GM19238 (cell line): ENCODE data around the gene ACVR1B.
"Not testable (repeated sequence)": the region's sequence is repeated elsewhere in the genome, so short reads cannot be mapped to it uniquely, and the experiment has no call there.

Experiments
- DNase-seq: peaks from one replicate; pipeline ENCODE4 v3.0.0; 2011; ENCODE audit warnings: low spot score; ENCODE audit not compliant: insufficient read length

ACVR1B gene

DNA sequence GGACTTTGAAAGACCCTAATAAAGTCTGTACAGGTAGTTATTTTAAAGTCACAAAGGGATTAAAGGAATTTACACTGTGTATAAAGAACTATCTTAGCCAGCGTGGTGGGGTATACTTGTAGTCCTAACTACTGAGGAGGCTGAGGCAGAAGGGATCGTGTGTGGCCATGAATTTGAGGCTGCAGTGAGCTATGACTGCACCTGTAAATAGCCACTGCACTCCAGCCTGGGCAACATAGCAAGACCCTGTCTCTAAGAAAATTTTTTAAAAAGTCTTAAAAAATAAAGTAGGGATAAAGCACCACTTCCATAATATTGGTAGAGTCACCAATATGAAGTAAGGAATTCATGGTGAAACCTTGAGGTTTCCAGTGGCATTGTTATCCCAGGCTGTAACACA, 18.1 kb downstream of the ACVR1B start:
- no peak for DNase-seq

DNA sequence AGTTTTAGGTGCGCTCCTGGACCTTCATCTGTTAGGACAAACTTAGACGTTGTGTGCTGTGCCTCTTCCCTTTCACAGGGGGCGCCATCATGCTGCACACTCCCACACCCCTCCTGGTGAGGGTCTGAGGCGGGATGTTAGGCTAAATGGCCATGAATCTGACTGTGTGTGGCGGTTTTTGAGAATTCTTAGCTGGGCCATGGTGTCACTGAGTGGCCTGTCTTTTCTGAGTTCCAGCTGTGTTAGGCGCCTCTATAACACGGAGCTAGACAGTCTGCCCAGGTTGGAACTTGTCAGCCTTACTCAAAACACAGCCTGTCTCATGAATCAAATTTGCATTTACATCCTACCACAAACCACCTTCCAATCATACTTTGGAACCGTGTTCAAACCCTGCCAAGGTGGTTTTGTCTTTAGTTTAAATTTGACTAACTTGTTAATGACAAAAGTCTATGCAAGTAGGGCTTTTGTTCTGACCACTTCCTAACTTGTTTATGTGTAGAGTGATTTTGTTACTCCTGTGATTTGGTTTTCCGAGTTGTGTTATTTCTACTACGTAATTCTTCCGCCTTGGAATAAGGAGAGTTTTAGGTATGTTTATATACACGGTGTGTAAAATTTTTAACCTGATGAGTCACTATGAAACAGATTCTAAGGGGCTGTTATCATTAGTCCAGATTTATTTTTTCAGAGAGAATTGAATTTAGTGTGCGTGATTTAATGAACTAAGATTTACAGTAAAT, 19.6 kb downstream of the ACVR1B start:
- peak; percentile 57 for DNase-seq

DNA sequence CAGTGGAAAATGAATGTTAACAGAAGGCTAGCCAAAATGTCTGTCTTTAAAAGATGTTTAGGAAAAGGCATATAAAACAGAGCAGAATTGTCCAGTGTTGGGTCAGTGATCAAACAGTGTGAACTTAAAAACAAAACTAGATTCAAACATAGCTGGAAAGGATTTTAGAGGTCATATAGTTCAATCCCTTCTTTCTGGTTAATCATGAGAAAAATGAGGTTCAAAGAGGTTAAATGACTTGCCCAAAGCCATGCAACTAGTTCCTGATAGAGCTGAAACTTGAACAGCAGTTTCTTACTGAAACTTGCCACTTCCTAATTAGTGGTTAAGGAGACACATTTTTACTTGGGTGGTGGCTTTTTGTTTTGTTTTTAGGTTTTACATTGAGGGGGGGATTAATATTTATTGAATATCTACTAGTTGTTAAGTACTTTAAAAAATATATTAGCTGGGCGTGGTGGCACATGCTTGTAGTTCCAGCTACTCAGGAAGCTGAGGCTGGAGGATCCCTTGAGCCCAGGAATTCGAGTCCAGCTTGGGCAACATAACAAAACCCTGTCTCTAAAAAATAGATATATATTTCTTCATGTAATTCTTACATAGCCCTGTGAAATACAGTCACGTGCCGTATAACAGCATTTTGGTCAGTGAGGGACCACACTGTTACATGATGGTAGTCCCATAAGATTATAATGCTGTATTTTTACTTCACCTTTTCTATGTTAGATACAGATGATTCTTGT, 20.4 kb downstream of the ACVR1B start:
- DNase-seq = no peak

DNA sequence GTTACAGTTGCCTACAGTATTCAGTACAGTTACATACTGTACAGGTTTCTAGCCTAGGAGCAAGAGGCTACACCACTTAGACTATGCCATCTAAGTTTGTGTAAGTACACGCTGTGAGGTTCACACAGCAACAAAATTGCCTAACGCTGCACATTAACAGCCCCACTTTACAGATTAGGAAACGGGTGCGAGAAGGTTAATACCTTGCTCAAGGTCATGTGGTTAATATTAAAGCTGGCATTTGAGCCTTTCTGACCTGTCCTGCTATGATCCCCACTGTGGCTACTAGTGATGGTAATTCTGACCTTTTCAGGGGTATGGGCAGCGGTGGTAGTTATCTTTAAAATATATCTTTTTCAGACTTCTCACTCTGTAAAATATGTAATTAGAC, 20.9 kb downstream of the ACVR1B start:
- DNase-seq = no peak

DNA sequence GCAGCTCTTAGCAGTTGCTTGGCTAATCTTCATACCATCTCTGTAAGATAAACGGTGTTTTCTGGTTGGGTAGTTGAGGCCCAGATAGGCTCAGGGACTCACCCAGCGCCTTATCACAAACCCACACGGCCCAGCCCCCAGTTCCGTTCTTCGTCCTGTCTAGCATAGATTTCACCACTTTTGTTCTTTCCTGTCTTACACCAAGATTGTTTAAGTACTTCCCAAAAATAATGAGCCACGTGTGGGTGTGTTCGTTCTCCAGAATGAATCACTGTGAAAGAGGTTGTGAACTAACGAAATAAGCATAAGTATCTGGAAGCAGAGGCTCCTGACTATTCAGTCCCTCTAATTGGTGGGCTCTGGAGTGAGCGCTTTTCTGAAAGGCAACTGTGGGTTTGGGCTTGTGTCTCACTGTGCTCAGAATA, 21.4 kb downstream of the ACVR1B start:
- DNase-seq = no peak

DNA sequence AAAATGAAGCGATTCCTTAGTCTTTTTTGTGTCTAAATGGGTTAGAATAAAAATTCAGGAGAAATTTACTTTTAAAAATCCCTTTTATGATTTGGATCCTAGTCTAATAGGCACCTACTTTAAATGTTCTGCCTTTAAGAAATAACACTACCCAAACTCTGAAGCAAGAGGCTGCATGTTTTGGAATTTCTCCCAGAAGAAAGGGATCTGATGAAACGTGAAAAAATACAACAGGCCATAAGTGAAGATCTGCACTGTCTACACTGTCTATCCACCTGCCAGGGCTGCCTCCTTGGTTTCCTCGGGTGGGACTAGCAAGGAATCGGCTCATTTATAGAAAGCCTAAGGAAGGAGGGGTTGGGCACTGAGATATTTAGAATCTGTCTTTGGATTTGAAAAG, 22.1 kb downstream of the ACVR1B start:
- no peak for DNase-seq

DNA sequence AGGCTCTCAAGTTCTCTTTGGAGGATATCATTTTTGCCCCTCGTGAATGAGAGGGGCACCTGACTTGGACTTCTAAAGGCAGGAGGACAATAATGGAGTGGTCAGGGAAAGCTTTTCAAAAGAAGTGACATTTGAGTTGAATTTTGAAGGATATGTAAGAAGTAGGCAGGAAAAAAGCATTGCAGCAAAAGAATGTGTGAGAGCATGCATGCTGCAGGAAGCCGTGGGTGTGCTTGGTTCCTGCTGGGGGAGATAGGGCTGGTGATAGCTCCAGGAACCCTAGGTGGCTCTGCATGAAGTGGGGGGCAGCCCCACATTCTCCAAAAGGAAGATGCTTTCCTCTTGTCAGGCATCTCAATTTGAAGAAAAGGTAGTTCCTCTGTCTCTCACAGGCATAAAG, 23.1 kb downstream of the ACVR1B start:
- no peak for DNase-seq

DNA sequence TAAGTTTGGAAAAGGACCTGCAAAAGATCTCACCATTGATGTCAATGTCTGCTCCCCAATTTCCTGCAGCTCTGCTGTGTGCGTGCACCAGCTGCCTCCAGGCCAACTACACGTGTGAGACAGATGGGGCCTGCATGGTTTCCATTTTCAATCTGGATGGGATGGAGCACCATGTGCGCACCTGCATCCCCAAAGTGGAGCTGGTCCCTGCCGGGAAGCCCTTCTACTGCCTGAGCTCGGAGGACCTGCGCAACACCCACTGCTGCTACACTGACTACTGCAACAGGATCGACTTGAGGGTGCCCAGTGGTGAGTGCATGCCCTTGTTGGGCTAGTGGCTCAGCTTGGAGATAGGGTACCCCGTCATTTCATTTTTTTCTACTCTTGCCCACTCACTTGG, 23.7 kb downstream of the ACVR1B start:
- DNase-seq = no peak

DNA sequence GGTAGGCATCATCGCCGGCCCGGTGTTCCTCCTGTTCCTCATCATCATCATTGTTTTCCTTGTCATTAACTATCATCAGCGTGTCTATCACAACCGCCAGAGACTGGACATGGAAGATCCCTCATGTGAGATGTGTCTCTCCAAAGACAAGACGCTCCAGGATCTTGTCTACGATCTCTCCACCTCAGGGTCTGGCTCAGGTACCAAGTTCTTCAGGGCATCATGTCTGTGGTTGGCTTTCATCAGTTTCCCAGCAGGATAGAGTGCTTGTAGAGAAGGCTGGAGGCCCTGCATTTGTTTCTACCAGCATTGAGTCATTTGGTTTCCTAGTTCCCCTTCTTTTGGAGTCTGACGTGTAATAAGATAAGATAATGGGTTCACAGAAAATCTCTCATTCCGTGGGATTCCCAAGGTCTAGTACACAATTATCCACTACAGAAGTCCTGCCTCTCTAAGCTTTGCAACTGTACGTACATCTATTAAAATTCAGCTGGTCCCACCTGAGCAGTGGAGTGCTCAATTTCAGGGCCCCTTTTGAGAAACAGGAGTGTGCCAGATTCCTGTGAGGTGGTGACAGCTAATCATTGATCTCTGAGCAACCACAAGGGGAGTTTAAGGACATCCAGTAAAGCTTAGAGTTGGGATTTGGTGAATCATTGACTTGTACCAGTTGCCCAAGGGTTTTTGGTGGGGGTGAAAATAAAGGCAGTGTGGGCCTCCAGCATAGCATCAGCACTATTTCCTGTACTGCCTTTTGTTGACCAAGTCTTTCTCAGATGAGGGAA, 25.1 kb downstream of the ACVR1B start:
- DNase-seq = no peak

DNA sequence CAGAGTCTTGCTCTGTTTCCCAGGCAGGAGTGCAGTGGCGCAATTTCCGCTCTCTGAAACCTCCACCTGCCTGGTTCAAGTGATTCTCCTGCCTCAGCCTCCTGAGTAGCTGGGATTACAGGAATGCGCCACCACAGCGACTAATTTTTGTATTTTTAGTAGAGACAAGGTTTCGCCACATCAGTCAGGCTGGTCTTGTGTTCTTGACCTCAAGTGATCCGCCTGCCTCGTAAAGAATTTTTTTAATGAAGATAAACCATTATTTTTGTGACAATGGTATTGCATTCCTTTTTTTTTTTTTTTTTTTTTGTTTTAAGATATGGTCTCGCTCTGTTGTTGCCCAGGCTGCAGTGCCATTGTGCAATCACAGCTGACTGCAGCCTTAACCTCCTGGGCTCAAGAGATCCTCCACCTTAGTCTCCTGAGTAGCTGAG, 25.8 kb downstream of the ACVR1B start:
- no peak for DNase-seq

DNA sequence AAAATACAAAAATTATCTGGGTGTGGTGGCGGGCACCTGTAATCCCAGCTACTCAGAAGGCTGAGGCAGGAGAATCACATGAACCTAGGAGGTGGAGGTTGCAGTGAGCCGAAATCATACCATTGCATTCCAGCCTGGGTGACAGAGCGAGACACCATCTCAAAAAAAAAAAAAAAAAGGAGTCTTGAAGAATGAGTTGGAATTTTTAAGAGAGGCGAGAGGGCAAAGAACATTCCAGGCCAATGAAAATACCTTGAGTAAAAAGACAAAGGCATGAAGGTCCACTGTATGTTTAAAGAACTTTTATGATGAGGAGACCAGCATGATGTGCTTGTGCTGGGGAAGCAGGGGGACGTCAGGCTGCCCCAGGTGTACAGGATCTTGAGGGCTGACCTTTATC, 27.8 kb downstream of the ACVR1B start:
- not testable (repeated sequence) for DNase-seq

DNA sequence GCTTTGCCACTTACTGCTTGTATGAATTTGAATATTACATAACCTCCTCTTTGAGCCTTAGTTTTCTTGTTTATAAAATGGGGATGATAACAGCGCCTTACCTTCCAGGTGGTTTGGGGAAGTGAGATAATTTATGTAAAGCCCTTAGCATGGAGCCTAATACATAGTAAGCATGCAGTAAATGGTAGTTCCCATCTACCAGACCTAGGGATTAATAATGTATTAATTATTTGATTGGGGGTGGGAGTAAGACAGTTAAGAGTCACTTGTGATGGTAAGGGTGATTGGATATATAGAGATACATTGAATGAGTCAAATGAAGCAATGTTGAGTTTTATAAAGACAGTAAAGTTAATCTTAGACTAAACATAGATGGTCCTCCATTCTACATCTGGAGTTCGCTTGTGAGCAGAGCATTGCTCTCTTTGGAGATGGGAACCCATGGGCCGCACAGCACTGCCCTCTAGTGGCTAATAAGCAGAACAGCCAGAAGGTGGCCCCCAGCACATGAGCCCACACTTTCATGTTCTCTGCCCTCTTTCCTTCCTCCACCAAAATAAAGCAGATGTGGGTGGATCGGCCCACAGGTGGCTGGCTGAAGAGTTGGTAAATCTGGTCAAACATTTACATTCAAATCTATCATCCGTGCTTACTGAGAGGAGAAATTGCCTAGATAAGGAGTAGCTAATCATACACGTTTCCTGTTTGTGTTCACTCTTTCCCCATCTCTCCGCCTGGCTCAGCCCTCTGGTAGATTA, 28.7 kb downstream of the ACVR1B start:
- DNase-seq = peak; percentile 75

DNA sequence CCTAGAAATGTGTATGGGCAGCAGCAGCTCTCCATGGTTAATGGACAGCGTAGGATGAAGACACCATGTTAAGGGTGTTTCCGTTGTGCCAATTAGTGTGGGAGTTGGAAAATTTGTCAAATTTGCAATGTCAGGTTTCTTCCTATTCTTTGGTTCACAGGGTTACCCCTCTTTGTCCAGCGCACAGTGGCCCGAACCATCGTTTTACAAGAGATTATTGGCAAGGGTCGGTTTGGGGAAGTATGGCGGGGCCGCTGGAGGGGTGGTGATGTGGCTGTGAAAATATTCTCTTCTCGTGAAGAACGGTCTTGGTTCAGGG, 29.3 kb downstream of the ACVR1B start:
- no peak for DNase-seq

DNA sequence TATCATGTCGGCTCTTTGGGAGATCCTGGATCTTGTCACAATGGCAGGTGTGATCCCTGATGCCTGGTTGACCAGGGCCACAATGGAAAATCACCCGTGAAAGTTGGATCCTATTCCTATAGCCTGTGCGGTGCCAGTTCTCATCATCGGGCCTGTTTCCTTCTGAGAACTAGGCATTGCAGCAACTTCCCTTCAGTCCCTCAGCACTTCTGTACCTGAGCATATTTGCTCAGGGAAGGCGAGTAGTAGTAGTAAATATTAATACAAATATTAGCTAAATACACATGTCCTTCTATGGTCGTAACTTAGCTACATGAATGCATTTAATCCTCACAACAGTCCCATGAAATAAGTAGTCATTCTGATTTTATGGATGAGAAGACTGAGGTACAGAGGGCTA, 33.2 kb downstream of the ACVR1B start:
- DNase-seq = no peak

DNA sequence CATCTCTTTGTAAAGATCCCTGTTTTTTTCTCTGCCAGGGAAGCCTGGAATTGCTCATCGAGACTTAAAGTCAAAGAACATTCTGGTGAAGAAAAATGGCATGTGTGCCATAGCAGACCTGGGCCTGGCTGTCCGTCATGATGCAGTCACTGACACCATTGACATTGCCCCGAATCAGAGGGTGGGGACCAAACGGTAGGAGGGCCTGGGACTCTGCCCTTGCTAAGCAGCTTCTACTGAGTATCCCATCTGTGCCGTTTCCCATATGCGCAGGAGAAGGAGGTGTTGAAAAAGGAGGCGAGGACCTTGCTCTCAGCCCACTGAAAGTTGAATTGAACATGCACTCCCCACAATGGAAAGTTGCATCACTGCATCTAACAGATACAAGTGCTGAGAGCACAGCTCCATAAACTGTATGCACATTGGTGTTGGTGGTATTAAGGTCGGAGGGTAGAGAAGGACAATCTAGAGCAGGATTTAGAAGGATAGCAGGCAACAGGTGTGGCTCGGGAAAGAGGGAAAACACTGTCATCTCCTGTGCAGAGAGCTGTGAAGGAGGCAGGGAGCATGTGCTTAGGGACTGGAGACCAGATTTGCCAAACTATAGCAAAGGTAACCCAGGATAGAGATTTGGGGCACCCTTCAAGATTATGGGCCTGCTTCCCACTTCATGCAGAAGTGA, 33.8 kb downstream of the ACVR1B start:
- no peak for DNase-seq

DNA sequence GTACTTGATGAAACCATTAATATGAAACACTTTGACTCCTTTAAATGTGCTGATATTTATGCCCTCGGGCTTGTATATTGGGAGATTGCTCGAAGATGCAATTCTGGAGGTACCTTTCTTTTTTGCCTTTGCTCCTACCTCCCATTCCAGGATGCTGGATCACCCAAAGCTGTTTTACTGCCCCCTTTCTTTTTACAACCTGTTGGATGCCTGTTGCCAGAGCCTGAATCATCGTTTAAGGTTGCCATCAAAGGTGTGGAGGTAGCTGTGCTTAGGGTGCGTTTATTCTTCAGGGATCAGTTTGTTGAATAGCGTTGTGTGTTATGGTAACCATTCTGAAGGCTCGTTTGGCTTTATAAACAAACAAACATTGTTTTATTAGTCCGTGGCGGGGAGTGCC, 35.3 kb downstream of the ACVR1B start:
- no peak for DNase-seq

DNA sequence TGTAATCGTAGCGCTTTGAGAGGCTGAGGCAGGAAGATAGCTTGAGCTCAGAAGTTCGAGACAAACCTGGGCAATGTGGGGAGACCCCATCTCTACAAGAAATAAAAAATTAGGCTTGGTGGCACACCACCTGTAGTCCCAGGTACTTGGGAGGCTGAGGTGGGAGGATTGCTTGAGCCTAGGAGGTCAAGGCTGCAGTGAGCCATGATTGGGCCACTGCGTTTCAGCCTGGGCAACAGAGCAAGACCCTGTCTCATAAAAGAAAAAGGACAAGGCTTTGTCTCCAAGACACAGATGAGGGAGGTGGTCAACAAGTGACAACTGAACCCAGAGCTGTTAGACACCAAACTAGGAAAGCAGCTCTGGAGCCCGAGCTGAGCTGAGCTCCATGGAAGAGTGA, 40.7 kb downstream of the ACVR1B start:
- no peak for DNase-seq

DNA sequence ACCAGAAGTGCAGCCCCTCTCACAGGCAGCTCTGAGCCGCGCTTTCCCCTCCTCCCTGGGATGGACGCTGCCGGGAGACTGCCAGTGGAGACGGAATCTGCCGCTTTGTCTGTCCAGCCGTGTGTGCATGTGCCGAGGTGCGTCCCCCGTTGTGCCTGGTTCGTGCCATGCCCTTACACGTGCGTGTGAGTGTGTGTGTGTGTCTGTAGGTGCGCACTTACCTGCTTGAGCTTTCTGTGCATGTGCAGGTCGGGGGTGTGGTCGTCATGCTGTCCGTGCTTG, 43.0 kb downstream of the ACVR1B start:
- DNase-seq = no peak

DNA sequence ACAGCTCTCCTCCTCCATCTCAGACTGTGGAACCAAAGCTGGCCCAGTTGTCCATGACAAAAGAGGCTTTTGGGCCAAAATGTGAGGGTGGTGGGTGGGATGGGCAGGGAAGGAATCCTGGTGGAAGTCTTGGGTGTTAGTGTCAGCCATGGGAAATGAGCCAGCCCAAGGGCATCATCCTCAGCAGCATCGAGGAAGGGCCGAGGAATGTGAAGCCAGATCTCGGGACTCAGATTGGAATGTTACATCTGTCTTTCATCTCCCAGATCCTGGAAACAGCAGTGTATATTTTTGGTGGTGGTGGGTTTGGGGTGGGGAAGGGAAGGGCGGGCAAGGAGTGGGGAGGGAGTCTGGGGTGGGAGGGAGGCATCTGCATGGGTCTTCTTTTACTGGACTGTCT, 43.5 kb downstream of the ACVR1B start:
- no peak for DNase-seq

DNA sequence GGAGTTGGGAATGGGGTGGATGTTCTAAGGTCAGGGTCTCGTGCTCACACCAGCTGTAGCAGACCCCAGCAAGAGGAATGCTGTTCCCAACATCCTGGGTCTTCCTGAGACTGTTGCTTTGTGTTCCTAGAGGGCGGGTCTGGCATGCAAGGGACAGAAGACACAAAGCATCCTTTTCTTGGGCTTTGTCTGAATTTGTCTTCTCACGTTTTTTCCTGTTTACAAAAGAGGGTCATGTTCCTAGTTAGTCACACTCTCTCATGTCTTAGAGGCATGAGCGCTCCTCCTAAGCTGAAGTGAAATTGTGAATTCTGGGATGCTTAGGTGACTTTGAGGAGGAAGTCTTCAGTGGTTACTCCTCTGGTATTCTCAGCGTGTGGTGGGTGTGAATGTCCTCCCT, 45.6 kb downstream of the ACVR1B start:
- no peak for DNase-seq

DNA sequence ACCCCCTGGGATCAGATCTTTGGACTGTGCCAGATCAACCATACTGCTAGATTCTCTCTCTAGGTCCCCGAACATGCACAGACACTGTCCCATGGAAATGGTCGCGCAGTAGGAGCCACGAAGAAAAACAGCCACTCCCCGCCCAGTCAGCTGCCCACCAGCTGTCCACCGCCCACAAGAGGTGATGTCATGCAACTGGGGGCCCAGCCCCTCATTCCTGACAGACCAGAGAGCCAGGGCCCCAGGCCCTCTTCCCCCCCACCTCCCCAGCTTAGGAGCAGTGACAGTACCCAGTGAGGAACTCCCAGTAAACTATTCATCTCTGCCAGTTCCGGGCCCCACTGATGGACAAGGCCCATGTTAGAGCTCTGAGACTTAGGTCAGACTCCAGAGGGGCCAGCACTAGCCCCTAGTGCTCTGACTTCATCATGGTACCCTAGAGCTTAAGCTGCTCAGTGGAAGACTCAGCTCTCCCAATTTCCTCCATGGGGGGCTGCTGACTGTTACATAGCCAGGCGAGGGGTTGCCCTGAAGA, 51.6 kb downstream of the ACVR1B start:
- no peak for DNase-seq
